Right lobe of liver (tissue), 4 donors: ENCODE results near the gene TNIK.

ENCODE experiments used
- CTCF ChIP-seq, 4 donors: fragments of 200-600 bp in 3 of 4; fragments of 450-650 bp in 1 of 4; IDR thresholded peaks; one replicate each; pipeline versions ENCODE4 v1.5.1 to v1.8.0; 2016 to 2022; ENCODE audit warnings: antibody characterized with exemption in 4 of 4, mild to moderate bottlenecking in 2 of 4
- POLR2A ChIP-seq: fragments of 450-650 bp; IDR thresholded peaks from one replicate; pipeline ENCODE4 v1.6.1; 2017; ENCODE audit warnings: antibody characterized with exemption, mild to moderate bottlenecking
- donor health status: DM: no; HTN: no; CAD: no.
- donor health status: DM: no; HTN: no; CAD: no.
- donor health status: DM: no; HTN: yes; CAD: no.

GRCh38 chr3:171110715-171111114 lies 349.5 kb downstream of the TNIK start:
- TF ChIP-seq CTCF (IDR thresholded peaks at IDR 0.05) (no peak), POLR2A (no peak)
